ENCODE measurements around the gene RADX.
A peak's percentile ranks its signal among the peaks of the same experiment; 100 is the strongest.

RADX gene

DNA sequence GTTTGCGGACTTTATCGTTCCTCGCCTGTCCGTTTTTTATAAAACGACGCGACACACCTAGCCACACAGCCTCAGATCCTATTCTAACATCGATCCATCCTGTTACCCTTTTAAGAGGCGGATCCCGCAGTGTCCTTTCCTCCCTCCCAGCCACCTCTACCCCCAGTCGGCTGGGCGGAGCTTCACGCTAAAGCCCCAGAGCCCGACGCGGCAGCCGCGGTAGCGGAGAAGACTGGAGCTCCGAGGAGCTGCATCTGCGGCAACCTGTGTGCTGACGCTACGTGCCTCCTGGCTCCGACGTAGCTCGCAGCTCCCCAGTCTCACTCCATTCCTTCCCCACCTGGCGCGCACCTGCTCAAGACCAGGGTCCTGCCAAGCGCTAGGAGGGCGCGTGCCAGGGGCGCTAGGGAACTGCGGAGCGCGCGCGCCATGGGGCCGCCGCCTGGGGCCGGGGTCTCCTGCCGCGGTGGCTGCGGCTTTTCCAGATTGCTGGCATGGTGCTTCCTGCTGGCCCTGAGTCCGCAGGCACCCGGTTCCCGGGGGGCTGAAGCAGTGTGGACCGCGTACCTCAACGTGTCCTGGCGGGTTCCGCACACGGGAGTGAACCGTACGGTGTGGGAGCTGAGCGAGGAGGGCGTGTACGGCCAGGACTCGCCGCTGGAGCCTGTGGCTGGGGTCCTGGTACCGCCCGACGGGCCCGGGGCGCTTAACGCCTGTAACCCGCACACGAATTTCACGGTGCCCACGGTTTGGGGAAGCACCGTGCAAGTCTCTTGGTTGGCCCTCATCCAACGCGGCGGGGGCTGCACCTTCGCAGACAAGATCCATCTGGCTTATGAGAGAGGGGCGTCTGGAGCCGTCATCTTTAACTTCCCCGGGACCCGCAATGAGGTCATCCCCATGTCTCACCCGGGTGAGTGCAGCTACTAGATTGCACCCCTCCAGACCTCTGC lies 115.0 kb downstream of the RADX start, which contains the start of gene RNF128:
Gene RNF128, plus strand, starts transcription at position 217 of the 953 bp plus-strand sequence. Its CDS starts 213 bp downstream, at position 430.
- TF ChIP-seq SIN3A (IDR thresholded peaks at IDR 0.05; ENCODE audit: borderline replicate concordance, insufficient read depth, low read length) (peak; percentile 83; the same call in 1 of the 2 replicates), POLR2AphosphoS5 (IDR thresholded peaks at IDR 0.05; ENCODE audit: low read depth, low read length) (peak; percentile 84), FOXP2 (optimal IDR thresholded peaks at IDR 0.05; ENCODE audit: borderline replicate concordance, extremely low read depth, extremely low read length, insufficient read depth) (peak; percentile 75), TAF1 (IDR thresholded peaks at IDR 0.05; ENCODE audit: borderline replicate concordance, insufficient read depth, low read length) (peak; percentile 96)
- TF ChIP-seq, protein P1, sequence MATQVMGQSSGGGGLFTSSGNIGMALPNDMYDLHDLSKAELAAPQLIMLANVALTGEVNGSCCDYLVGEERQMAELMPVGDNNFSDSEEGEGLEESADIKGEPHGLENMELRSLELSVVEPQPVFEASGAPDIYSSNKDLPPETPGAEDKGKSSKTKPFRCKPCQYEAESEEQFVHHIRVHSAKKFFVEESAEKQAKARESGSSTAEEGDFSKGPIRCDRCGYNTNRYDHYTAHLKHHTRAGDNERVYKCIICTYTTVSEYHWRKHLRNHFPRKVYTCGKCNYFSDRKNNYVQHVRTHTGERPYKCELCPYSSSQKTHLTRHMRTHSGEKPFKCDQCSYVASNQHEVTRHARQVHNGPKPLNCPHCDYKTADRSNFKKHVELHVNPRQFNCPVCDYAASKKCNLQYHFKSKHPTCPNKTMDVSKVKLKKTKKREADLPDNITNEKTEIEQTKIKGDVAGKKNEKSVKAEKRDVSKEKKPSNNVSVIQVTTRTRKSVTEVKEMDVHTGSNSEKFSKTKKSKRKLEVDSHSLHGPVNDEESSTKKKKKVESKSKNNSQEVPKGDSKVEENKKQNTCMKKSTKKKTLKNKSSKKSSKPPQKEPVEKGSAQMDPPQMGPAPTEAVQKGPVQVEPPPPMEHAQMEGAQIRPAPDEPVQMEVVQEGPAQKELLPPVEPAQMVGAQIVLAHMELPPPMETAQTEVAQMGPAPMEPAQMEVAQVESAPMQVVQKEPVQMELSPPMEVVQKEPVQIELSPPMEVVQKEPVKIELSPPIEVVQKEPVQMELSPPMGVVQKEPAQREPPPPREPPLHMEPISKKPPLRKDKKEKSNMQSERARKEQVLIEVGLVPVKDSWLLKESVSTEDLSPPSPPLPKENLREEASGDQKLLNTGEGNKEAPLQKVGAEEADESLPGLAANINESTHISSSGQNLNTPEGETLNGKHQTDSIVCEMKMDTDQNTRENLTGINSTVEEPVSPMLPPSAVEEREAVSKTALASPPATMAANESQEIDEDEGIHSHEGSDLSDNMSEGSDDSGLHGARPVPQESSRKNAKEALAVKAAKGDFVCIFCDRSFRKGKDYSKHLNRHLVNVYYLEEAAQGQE (IDR thresholded peaks at IDR 0.05; ENCODE audit: insufficient read depth in 1 of 2, low read depth in 2 of 2, low read length in 2 of 2) = peak; percentile 38 to 58; a peak in 3 of 4 replicates

DNA sequence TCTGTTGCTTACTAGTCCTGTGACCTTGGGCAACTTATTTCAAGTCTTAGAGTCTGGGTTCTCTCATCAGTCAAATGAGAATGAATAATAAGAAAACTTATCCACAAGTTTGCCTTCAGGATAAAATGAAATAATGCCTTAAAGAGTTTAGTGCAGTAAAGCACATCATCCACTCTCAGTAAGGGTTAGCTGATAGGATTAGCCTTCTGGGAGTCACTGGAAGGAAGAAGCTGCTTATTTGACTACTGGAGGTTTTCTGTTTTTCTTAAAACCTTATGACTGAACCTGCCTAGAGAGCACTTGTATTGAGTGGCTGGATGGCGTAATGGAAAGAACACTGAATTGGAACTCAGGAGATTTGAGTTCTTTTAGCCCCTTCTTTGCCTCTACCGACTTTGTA lies 116.6 kb downstream of the RADX start:
- TF ChIP-seq, protein P1 (IDR thresholded peaks at IDR 0.05; ENCODE audit: insufficient read depth in 1 of 2, low read depth in 2 of 2, low read length in 2 of 2) = no peak
- TF ChIP-seq SIN3A (IDR thresholded peaks at IDR 0.05; ENCODE audit: borderline replicate concordance, insufficient read depth, low read length) (no peak), FOXP2 (optimal IDR thresholded peaks at IDR 0.05; ENCODE audit: borderline replicate concordance, extremely low read depth, extremely low read length, insufficient read depth) (no peak), TAF1 (IDR thresholded peaks at IDR 0.05; ENCODE audit: borderline replicate concordance, insufficient read depth, low read length) (no peak), POLR2AphosphoS5 (IDR thresholded peaks at IDR 0.05; ENCODE audit: low read depth, low read length) (no peak)
